ENCODE measurements around the gene LGALS3.

DNA sequence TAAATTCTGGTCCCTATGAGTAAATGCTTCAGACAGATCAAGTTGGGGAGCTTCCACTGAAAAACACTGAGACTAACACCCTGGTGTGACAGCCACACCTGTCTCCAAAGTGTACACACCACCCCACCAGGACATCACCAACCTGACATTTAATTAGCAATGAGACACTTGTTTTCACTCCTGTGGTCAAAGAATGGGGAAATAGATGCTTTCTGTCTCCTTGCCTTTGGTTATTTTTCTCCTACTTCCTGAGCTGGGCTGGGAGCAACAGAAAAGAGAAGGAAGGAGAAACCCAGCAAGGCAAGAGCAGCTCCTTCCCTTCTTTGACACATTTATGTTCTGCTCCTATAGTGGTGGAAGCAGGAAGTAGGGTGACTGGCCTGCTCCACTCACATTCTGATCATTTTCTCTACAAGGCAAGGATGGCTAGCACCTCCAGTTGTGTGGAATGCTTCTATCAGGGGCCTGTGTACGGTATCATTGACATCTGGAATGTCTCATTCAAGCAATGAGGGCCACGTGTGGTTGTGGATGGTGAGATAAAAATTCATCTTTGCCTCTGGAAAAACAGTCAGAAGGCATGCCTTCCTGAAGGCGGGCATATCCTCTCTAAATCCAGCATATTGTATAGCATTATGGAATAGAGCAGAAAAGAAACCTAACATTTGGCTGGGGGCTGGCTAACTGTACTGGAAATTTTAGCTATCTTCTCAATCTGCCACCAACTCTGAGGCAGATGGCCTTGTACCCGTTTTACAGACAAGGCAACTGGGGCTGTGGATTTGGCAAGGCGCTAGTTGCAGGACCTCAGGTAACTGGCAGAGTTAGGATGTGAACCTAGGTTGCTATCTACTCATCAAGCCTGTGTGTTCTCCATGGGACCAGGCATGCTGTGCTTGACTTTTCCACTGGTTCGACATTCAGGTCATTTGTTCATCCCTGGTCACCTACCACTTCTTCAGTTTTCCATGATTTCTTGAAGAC, 24.8 kb upstream of the LGALS3 start:
- no peak for TF ChIP-seq SMC3 (IDR thresholded peaks at IDR 0.05)
- no peak for TF ChIP-seq CTCF (IDR thresholded peaks at IDR 0.05)
- TF ChIP-seq KDM1A (IDR thresholded peaks at IDR 0.05; ENCODE audit: low read depth) = no peak
- TF ChIP-seq RARB (CRISPR knock-in tag; IDR thresholded peaks at IDR 0.05) = no peak
- no peak for TF ChIP-seq PHF8 (IDR thresholded peaks at IDR 0.05; ENCODE audit: borderline replicate concordance, low read depth)
- TF ChIP-seq CHD4 (IDR thresholded peaks at IDR 0.05; ENCODE audit: borderline replicate concordance) = no peak
- no peak for TF ChIP-seq POLR2A (IDR thresholded peaks at IDR 0.05; ENCODE audit: low read length)
